OCI-LY3 (cell line): ENCODE measurements around the gene RABL2B.

ENCODE experiments used
- CTCF ChIP-seq: fragments of 200-600, 300-600 bp; sonication (generic); IDR thresholded peaks from 2 replicates; pipeline ENCODE4 v1.5.1; 2014; ENCODE audit warnings: antibody characterized with exemption, low read length, low read depth
- EZH2phosphoT487 ChIP-seq: fragments of 200-600 bp; shearing (Covaris generic); IDR thresholded peaks from 2 replicates; pipeline ENCODE4 v1.6.1; 2018; ENCODE audit warnings: antibody characterized with exemption, mixed run types, low read depth

- TF ChIP-seq CTCF: no peak
- TF ChIP-seq EZH2phosphoT487: no peak
Measured at GRCh38 chr22:50724616-50725015, 58.8 kb downstream of the RABL2B start.
